Fibroblast of villous mesenchyme (primary cell): ENCODE results near the gene TLL2. TPM values are rescaled to one million over a fixed set of nuclear protein-coding genes. Genes with fewer than 3 reads are reported as not detected.
A peak's percentile ranks its signal among the peaks of the same experiment; 100 is the strongest.

Experiments
- DNase-seq: peaks from one replicate; pipeline ENCODE4 v3.0.0-alpha.2; 2010; ENCODE audit warnings: low read depth
- H3K4me3 ChIP-seq: 2 replicates; pipeline ENCODE4 v1.5.1; 2011; ENCODE audit warnings: low read depth, mild to moderate bottlenecking, low read length
- total RNA-seq: library from RNA; depleted of rRNA; stranded (reverse); fragments of >200 nt; gene quantifications from 2 replicates; pipeline ENCODE4 v1.2.3, GENCODE V29; 2012
- TF ChIP-seq, protein P1 (sequence below): IDR thresholded peaks from 2 replicates; pipeline ENCODE4 v1.5.1; 2012; ENCODE audit warnings: low read depth, mild to moderate bottlenecking, low read length; ENCODE audit not compliant: insufficient read depth

Gene TLL2
- total RNA-seq, 1 donor, result under 0.01 TPM

DNA sequence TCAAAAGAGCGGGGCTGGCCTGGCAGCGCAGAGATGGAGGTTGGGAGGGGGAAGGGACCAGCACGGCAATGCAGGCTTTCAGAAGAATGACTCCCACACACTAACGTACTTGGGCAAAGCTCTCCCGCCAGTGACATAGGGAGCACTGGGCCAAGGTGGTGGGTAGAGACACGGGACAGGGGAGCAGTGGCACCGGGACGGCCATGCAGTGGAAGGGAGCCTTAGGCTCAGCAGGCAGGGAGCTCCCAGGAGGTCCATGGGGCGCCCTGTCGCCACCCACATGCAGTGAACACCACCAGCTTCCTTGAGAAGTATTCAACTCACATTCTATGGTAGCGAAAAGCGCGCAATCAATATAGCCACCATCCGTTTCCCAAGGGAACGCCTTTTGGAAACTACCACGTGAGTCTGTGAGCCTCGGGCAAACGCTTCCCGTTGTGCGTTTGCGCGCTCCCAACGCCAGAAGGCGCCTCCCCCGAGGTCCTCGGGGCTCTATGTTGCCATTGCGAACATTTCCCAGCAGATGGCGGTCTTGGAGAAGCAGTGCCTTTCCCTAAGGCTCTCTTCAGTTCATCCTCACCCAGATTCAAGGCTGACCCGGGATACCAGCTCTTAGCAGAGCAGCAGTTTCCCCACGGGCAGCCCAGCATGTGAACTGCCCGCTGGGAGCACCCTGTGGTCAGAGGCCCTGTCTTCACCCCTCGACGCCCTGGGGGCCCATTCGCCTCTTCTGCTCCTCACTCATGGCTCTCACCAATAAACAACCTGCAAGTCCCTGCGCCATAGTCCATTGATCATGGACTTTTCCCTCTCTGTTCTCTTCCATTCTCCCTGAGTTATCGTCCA lies 138.5 kb downstream of the TLL2 start:
- DNase-seq, result peak; percentile 86
- H3K4me3 ChIP-seq, result peak overlapping the region; percentile 33
- TF ChIP-seq, protein P1, sequence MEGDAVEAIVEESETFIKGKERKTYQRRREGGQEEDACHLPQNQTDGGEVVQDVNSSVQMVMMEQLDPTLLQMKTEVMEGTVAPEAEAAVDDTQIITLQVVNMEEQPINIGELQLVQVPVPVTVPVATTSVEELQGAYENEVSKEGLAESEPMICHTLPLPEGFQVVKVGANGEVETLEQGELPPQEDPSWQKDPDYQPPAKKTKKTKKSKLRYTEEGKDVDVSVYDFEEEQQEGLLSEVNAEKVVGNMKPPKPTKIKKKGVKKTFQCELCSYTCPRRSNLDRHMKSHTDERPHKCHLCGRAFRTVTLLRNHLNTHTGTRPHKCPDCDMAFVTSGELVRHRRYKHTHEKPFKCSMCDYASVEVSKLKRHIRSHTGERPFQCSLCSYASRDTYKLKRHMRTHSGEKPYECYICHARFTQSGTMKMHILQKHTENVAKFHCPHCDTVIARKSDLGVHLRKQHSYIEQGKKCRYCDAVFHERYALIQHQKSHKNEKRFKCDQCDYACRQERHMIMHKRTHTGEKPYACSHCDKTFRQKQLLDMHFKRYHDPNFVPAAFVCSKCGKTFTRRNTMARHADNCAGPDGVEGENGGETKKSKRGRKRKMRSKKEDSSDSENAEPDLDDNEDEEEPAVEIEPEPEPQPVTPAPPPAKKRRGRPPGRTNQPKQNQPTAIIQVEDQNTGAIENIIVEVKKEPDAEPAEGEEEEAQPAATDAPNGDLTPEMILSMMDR, result peak; percentile 96

DNA sequence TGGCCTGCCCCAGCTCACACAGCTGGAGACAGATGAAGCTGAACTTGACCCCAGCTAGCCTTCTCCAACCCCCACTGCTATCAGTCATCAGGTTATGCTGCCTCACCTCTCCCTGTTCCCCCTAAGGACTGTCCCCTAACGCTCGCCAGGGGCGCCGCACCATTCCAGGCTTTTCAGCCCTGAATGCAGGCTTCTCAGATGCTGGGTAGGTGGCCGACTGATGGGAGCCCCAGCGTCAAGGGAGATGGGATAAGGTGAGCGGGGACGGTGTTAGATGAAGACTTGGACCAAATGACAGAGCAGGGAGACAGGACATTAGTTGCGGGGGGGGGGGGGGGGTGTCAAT lies 139.1 kb downstream of the TLL2 start:
- DNase-seq, result no peak
- no peak overlapping the region for H3K4me3 ChIP-seq
- TF ChIP-seq, protein P1, result no peak

DNA sequence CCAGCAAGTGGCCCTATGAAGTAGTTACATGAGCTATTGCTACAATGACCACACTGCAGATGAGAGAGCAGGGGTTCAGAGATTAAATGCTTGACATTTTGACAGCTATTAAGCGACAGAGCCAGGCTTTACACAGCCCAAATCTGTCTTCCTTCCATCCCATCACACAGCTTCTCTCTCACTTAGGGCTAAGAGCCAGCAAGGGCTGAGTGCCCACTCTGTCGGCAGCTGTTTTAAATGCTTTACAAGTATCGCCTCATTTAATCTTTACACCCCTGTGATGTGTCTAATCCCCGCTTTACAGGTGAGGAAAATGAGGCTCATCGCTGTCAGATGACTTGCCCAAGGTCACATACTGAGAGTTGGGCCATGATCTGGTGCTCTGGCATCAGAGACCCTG lies 139.7 kb downstream of the TLL2 start:
- H3K4me3 ChIP-seq, result no peak overlapping the region
- no peak for DNase-seq
- TF ChIP-seq, protein P1, result no peak

DNA sequence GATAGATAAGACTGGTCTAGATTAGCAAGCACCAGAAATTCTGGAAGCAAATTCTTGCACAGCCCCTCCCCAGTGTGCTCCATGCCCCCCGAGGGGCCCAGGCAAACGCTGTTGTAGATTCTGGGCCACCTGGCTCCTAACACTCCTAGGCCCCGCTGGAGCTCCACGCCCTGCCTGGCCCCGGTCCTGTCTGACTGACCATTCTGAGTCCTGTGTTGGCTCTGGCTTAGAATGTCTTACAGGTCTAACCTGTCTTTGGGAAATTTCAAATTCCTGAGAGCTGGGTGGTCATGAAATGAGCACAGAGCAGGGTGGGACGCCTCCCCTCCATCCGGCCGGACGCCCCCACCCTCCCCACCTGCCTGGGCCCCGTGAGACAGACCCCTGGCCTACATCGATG lies 142.4 kb downstream of the TLL2 start:
- TF ChIP-seq, protein P1, result no peak
- no peak for DNase-seq
- no peak overlapping the region for H3K4me3 ChIP-seq

DNA sequence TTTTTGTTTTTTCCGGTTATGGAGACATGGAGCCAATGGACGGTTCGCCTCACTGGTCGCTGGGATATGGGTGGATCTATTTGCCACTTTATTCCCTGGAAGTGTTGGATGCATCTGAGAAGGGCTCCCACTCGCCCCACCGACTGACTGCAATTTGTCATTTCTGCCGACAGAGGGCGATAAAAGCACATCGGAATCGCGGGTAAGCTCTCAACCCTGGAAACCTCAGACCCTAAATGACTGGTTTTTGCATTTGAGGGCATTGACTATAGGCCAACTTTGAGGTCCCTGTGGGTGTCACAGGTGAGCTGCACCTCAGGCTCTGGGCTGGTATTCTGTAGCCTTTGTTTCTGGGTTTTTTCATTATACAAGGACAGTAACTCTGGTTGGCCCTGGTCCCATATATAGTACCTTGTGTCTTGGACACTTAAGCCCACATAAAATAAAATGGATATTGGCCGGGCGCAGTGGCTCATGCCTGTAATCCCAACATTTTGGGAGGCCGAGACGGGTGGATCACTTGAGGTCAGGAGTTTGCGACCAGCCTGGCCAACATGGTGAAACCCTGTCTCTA lies 143.1 kb downstream of the TLL2 start:
- DNase-seq, result peak; percentile 36
- TF ChIP-seq, protein P1, result peak; percentile 83

DNA sequence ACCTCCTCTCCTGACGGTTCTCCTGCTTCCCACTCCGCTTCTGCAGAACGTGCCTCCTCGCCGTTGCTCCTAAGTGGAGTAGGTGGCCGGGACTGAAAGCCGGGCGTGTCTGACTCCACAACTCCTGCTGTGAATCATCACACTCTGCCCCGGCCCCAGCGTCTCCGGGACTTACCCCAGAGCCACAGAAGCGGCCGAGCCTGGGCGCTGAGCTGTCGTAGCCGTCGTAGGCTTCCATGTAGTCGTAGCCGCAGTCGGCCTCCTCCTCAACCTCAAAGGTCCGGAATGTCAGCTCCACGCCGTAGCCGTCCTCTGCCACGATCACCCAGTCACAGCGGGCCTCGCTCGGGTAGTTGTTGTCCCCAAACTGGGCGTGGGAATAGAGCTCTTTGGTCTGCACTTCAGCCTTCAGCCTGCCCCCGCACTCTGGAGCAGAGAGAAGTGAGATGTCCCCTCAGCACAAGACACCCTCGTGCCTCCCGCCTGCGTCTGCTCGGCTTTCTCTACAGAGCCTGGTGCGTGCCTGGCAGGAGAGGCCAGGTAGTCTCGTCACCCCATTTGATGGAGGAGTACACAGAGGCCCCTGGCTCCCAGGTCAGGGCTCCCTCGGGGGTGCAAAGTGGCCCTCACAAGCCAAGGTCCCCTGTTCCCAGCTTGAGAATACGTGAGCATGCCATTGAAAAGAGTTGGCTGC lies 143.7 kb downstream of the TLL2 start:
- no peak overlapping the region for H3K4me3 ChIP-seq
- DNase-seq, result peak; percentile 19
- TF ChIP-seq, protein P1, result no peak

More for the DNA sequence above, 143.1 kb downstream of the TLL2 start:
- H3K4me3 ChIP-seq, result no peak overlapping the region
